IPS DF 6.9 (cell line): ENCODE results near the gene DDIT3.
"Not testable (repeated sequence)": the region's sequence is repeated elsewhere in the genome, so short reads cannot be mapped to it uniquely, and the experiment has no call there.

Source experiments
- DNase-seq: peaks from one replicate; pipeline ENCODE4 v3.0.0-alpha.2; 2013; ENCODE audit warnings: low read depth, low spot score
- H3K27ac ChIP-seq: one replicate; pipeline ENCODE4 v1.5.1; 2013; ENCODE audit warnings: low read length, control low read depth
- H3K27me3 ChIP-seq: 2 replicates; pipeline ENCODE4 v1.6.1; 2013; ENCODE audit warnings: mild to moderate bottlenecking, low read length; ENCODE audit not compliant: control insufficient read depth, insufficient read depth
- H3K36me3 ChIP-seq: 2 replicates; pipeline ENCODE4 v1.6.1; 2013; ENCODE audit warnings: low read length; ENCODE audit not compliant: control insufficient read depth, insufficient read depth
- H3K4me1 ChIP-seq: 2 replicates; pipeline ENCODE4 v1.6.1; 2013; ENCODE audit warnings: low read length; ENCODE audit not compliant: control insufficient read depth, insufficient read depth
- H3K4me3 ChIP-seq: 2 replicates; pipeline ENCODE4 v1.5.1; 2013; ENCODE audit warnings: mild to moderate bottlenecking, low read length
- H3K9me3 ChIP-seq: 2 replicates; pipeline ENCODE4 v1.6.1; 2013; ENCODE audit warnings: low read length, inconsistent platforms; ENCODE audit not compliant: control insufficient read depth, insufficient read depth
- WGBS: extraction: QIAGEN DNeasy Blood & Tissue Kit; methylation state at CpG from one replicate; pipeline ENCODE4 v1.1.7; 2013; ENCODE audit warnings: mixed read lengths, missing lambda C conversion rate; ENCODE audit not compliant: insufficient read length, insufficient coverage; 5-methylcytosine and 5-hydroxymethylcytosine counted together

The DDIT3 gene

DNA sequence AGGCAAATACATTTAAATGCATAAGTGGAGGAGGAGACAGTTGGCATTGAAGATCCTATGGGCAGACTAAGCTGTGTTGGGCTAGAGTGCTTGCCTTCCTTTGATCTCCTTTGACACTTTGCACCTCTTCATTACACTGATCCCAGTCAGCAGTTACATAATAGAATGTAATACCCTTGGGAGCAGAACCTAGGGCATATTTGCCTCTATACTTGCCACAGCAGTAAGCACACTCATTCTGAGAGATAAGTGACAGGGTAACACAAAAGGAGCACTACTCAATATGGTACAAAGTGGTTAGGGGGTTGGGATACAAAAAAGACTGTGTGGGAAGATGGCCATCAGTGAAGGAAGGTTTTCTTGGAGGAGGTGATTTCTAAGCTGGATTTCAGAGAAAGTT is 23.5 kb downstream of the DDIT3 start:
- no peak overlapping the region for H3K27ac ChIP-seq
- H3K4me1 ChIP-seq = no peaks in the 10 kb centered on the region
- H3K27me3 ChIP-seq = no peaks in the 10 kb centered on the region
- H3K9me3 ChIP-seq = no peaks in the 10 kb centered on the region
- DNase-seq = no peak
- no peak overlapping the region for H3K4me3 ChIP-seq
- H3K36me3 ChIP-seq = peaks cover 27% of the 10 kb centered on the region

DNA sequence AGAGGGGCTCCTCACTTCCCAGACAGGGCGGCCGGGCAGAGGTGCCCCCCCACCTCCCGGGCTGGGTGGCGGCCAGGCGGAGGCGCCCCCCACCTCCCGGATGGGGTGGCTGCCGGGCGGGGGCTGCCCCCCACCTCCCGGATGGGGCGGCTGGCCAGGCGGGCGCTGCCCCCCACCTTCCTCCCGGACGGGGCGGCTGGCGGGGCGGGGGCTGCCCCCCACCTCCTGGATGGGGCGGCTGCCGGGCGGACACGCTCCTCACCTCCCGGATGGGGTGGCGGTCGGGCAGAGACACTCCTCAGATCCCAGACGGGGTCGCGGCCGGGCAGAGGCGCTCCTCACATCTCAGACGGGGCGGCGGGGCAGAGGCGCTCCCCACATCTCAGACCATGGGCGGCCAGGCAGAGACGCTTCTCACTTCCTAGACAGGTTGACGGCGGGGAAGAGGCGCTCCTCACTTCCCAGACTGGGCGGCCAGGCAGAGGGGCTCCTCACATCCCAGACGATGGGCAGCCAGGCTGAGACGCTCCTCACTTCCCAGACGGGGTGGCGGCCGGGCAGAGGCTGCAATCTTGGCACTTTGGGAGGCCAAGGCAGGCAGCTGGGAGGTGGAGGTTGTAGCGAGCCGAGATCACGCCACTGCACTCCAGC is 25.1 kb downstream of the DDIT3 start:
- not testable (repeated sequence) for H3K27me3 ChIP-seq, H3K9me3 ChIP-seq, H3K4me1 ChIP-seq, H3K4me3 ChIP-seq, H3K27ac ChIP-seq, DNase-seq
- peaks cover 36% of the 10 kb centered on the region for H3K36me3 ChIP-seq
- WGBS = no CpG with 5 or more reads among the region's 48 CpGs

GRCh38 chr12:57491393-57492280 is 28.7 kb downstream of the DDIT3 start:
- Histone ChIP-seq H3K27ac (no peak overlapping the region), H3K27me3 (no peaks in the 10 kb centered on the region), H3K4me3 (no peak overlapping the region), H3K36me3 (peaks cover 30% of the 10 kb centered on the region), H3K9me3 (no peaks in the 10 kb centered on the region), H3K4me1 (no peaks in the 10 kb centered on the region)
- DNase-seq = no peak
- WGBS = no CpG with 5 or more reads among the region's 15 CpGs

DNA sequence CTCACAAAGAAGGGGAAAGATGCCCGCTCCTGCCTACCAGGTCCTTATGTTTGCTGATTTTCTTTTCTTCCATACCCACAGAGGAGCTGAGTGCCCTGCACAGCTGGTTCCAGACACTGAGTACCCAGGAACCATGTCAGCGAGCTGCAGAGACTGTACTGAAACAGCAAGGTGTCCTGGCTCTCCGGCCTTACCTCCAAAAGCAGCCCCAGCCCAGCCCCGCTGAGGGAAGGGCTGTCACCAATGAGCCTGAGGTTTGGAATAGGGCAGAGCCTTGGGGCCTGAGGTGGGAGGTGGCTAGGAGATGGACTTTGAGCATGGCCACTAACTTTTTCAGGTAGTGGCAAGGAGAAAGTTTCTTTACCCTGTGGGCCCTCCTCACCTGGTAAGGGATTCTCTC is 30.2 kb downstream of the DDIT3 start:
- H3K36me3 ChIP-seq = peaks cover 27% of the 10 kb centered on the region
- no CpG with 5 or more reads among the region's 4 CpGs for WGBS
- H3K4me1 ChIP-seq = no peaks in the 10 kb centered on the region

DNA sequence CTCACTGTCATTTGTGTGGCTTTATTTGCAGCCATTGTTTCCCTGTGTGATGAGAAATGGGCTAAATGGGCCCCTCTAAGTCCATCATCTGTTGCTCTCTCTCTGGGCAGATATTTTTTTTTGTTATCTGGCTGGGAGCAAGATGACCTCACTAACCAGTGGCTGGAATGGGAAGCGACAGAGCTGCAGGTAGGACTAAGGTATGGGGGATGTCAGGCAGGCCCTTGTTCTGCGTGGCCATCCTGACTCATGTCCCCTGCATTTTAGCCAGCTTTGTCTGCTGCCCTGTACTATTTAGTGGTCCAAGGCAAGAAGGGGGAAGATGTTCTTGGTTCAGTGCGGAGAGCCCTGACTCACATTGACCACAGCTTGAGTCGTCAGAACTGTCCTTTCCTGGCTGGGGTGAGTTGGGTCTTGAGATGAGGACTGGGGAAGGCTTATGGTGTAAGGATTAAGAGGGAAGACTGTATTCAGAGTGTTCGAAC is 31.1 kb downstream of the DDIT3 start:
- H3K4me1 ChIP-seq = no peaks in the 10 kb centered on the region
- H3K27me3 ChIP-seq = no peaks in the 10 kb centered on the region
- no peak for DNase-seq
- peaks cover 27% of the 10 kb centered on the region for H3K36me3 ChIP-seq
- WGBS = no CpG with 5 or more reads among the region's 5 CpGs
- H3K27ac ChIP-seq = no peak overlapping the region
- peak overlapping the region; percentile 81; the same call in 1 of the 2 replicates for H3K4me3 ChIP-seq
- no peaks in the 10 kb centered on the region for H3K9me3 ChIP-seq

More for the DNA sequence above, 30.2 kb downstream of the DDIT3 start:
- no peaks in the 10 kb centered on the region for H3K9me3 ChIP-seq
- DNase-seq = no peak
- no peaks in the 10 kb centered on the region for H3K27me3 ChIP-seq
- H3K4me3 ChIP-seq = no peak overlapping the region
- no peak overlapping the region for H3K27ac ChIP-seq

DNA sequence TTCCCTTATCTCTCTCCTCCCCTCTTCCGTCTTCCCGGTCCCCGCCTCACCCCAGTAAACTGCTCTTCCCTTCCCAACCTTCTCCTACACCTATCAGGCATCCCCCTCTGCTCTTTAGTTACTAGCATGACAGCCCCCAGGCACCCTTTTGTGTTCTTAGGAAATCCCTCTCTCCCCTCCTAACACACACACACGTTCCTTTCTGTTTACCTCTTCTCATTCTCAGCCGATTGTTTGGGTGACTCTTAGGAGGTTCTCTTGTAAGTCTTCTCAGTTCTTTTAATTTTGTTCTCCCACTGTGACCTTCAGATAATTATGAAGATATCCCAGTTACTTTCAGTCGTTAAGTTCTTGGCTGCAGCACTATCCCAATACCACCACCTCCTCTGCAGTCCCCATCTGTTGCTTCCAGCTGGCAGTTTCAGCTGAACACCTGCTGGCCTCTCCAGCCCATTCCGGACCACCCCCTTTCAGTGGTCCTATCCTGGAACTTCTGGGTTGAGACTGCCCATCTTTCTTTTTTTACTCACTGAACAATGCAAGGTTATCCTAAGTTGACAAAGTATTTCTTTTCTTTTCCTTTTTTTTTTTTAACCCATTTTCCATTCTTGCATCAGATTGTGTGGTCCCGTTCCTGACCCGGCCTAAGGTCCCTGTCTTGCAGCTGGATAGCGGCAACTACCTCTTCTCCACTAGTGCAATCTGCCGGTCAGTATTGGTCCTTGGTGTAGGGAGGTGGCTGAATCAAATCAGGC is 31.7 kb downstream of the DDIT3 start:
- DNase-seq = no peak
- H3K27ac ChIP-seq = no peak overlapping the region
- H3K9me3 ChIP-seq = no peaks in the 10 kb centered on the region
- peaks cover 27% of the 10 kb centered on the region for H3K36me3 ChIP-seq
- peak overlapping the region; percentile 81 for H3K4me3 ChIP-seq
- WGBS = 100% methylated on average over 3 of the region's 11 CpGs
- no peaks in the 10 kb centered on the region for H3K27me3 ChIP-seq
- no peaks in the 10 kb centered on the region for H3K4me1 ChIP-seq

GRCh38 chr12:57487597-57488401 is 32.5 kb downstream of the DDIT3 start, which contains the start of gene MARS1:
Gene MARS1 (plus strand): TSS chr12:57488068. CDS start chr12:57488091, 23 bp downstream.
- 100% methylated on average over 1 of the region's 47 CpGs for WGBS
- H3K4me1 ChIP-seq = no peaks in the 10 kb centered on the region
- H3K27ac ChIP-seq = no peak within 1 kb of the TSS
- no peaks in the 10 kb centered on the region for H3K9me3 ChIP-seq
- no peaks in the 10 kb centered on the region for H3K27me3 ChIP-seq
- H3K36me3 ChIP-seq = peaks cover 27% of the 10 kb centered on the region
- peak within 1 kb of the TSS; percentile 81 for H3K4me3 ChIP-seq
- peak; percentile 94 for DNase-seq

- peaks cover 22% of the 10 kb centered on the region for H3K36me3 ChIP-seq
- H3K4me3 ChIP-seq = no peak overlapping the region
Measured at GRCh38 chr12:57487055-57487596, 33.2 kb downstream of the DDIT3 start.

DNA sequence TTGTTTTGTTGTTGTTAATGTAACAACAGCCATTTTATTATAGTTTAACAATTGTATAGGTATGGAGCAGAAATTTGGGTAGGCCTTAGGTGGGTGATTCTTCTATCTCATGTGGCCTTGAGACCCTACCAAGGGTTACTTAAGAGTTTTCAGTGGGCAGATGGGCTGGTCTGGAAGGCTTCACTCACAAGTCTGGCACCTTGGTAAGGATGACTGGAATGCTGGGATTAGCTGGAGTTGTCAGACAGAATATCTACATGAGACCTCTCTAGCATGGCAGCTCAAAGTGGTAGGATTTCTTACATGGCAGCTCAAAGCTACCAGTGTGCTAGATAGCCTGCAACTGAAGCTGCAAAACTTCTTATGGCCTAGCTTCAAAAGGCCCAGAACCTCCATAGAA is 34.6 kb downstream of the DDIT3 start:
- Histone ChIP-seq H3K27me3 (no peaks in the 10 kb centered on the region), H3K36me3 (peaks cover 14% of the 10 kb centered on the region), H3K9me3 (no peaks in the 10 kb centered on the region), H3K4me3 (no peak overlapping the region), H3K27ac (no peak overlapping the region), H3K4me1 (no peaks in the 10 kb centered on the region)
- DNase-seq = no peak

More at GRCh38 chr12:57487055-57487596, 33.2 kb downstream of the DDIT3 start:
- no peak for DNase-seq
- Histone ChIP-seq H3K4me1 (no peaks in the 10 kb centered on the region), H3K27ac (no peak overlapping the region), H3K27me3 (no peaks in the 10 kb centered on the region), H3K9me3 (no peaks in the 10 kb centered on the region)
- no CpG with 5 or more reads among the region's 27 CpGs for WGBS
